Endothelial cell of umbilical vein (primary cell): Measurements from ENCODE around the gene LTBP1. TPM values are rescaled to one million over a fixed set of nuclear protein-coding genes. Genes with fewer than 3 reads are reported as not detected.

Experiments used
- BruUV-seq: library from RNA; stranded (reverse); fragments of 400-500 nt; replicated peaks from 2 replicates; lab custom pipeline; 2021; lab: Mats Ljungman, UMichigan
- CTCF ChIA-PET: fragments of 300-600, 350-600 bp; sonication (Branson Sonifier 250); formaldehyde crosslinking; loops from one replicate; lab custom pipeline; 2021; ENCODE audit warnings: antibody characterized with exemption, inconsistent platforms; lab: Charles Lee
- POLR2A ChIA-PET: fragments of 300-600, 350-600 bp; sonication (Branson Sonifier 250); formaldehyde crosslinking; loops from one replicate; lab custom pipeline; 2021; ENCODE audit warnings: antibody characterized with exemption, inconsistent platforms; lab: Charles Lee
- DNase-seq: peaks from one replicate; pipeline ENCODE4 v3.0.0-alpha.2; 2011; ENCODE audit warnings: low read depth, low spot score
- FAIRE-seq: peaks from 2 replicates; lab custom pipeline; 2011; peaks lifted over from hg19 to GRCh38; lab: Jason Lieb, UNC
- H2AFZ ChIP-seq: 2 replicates; pipeline ENCODE4 v1.6.0; 2012; ENCODE audit warnings: low read depth, low read length, control low read depth, inconsistent platforms
- H3K27ac ChIP-seq: 2 replicates; pipeline ENCODE4 v1.5.1; 2011; ENCODE audit warnings: low read depth, mild to moderate bottlenecking, control low read depth, low read length, moderate library complexity; ENCODE audit not compliant: insufficient read depth
- H3K27me3 ChIP-seq, 2 experiments: 2 replicates each; pipeline versions ENCODE4 v1.6.0 to v1.6.1; 2011; ENCODE audit warnings: low read length in 2 of 2, mixed read lengths in 1 of 2; ENCODE audit not compliant: control insufficient read depth in 2 of 2, insufficient read depth in 2 of 2
- H3K36me3 ChIP-seq, 2 experiments: 2 replicates in 1 of 2; 3 replicates in 1 of 2; pipeline ENCODE4 v1.5.1; 2011; ENCODE audit warnings: low read length in 2 of 2, mild to moderate bottlenecking in 1 of 2, moderate library complexity in 1 of 2; ENCODE audit not compliant: control insufficient read depth in 2 of 2, insufficient read depth in 2 of 2; ENCODE audit errors: extremely low read depth in 1 of 2
- H3K4me1 ChIP-seq: 3 replicates; pipeline ENCODE4 v1.5.1; 2011; ENCODE audit warnings: mild to moderate bottlenecking, low read length; ENCODE audit not compliant: control insufficient read depth, insufficient read depth; ENCODE audit errors: extremely low read depth
- H3K4me2 ChIP-seq: 2 replicates; pipeline ENCODE4 v1.6.1; 2011; ENCODE audit warnings: low read length, control low read depth, mixed read lengths; ENCODE audit not compliant: insufficient read depth
- H3K4me3 ChIP-seq, 3 experiments: fragments of 200-600 bp in 1 of 3; sonication (generic), shearing (Covaris generic) in 1 of 3; replicated peaks in 1 of 3; 2 replicates each; pipeline ENCODE4 v1.5.1; 2011 to 2016; ENCODE audit warnings: control low read depth in 3 of 3, low read length in 3 of 3, mild to moderate bottlenecking in 2 of 3, inconsistent platforms in 1 of 3, low read depth in 1 of 3, moderate library complexity in 1 of 3; ENCODE audit not compliant: insufficient read depth in 1 of 3
- H3K79me2 ChIP-seq: 2 replicates; pipeline ENCODE4 v1.6.0; 2012; ENCODE audit warnings: low read length, inconsistent platforms; ENCODE audit not compliant: control insufficient read depth, insufficient read depth
- H3K9ac ChIP-seq: replicated peaks from 2 replicates; pipeline ENCODE3; 2011; ENCODE audit warnings: low read length, control low read depth; ENCODE audit not compliant: insufficient read depth; ENCODE audit errors: extremely low read depth
- H3K9me1 ChIP-seq: replicated peaks from 3 replicates; pipeline ENCODE4 v1.6.0; 2011; ENCODE audit warnings: mild to moderate bottlenecking, low read length; ENCODE audit not compliant: control insufficient read depth, insufficient read depth; ENCODE audit errors: extremely low read depth
- H3K9me3 ChIP-seq: replicated peaks from 2 replicates; pipeline ENCODE4 v1.5.1; 2012; ENCODE audit warnings: low read length, inconsistent platforms; ENCODE audit not compliant: control insufficient read depth, insufficient read depth
- H4K20me1 ChIP-seq: replicated peaks from 2 replicates; pipeline ENCODE3; 2011; ENCODE audit warnings: mild to moderate bottlenecking, low read length; ENCODE audit not compliant: control insufficient read depth, insufficient read depth; ENCODE audit errors: extremely low read depth
- CTCF ChIP-seq, 2 donors: IDR thresholded peaks; 1 replicate in 1 of 2; 2 replicates in 1 of 2; pipeline ENCODE4 v1.5.1; 2011; ENCODE audit warnings: low read length in 2 of 2, mild to moderate bottlenecking in 2 of 2, moderate library complexity in 2 of 2, control low read depth in 1 of 2, inconsistent platforms in 1 of 2, low read depth in 1 of 2; ENCODE audit not compliant: insufficient read depth in 1 of 2; ENCODE audit errors: extremely low read depth in 1 of 2
- EZH2 ChIP-seq: IDR thresholded peaks from 2 replicates; pipeline ENCODE4 v1.6.1; 2012; ENCODE audit warnings: borderline replicate concordance, low read depth, mild to moderate bottlenecking, moderate library complexity, low read length, inconsistent platforms; ENCODE audit not compliant: severe bottlenecking
- FOS ChIP-seq: IDR thresholded peaks from 2 replicates; pipeline ENCODE4 v1.6.1; 2011; ENCODE audit warnings: mild to moderate bottlenecking, low read length, moderate library complexity, borderline replicate concordance; ENCODE audit not compliant: insufficient read depth
- GATA2 ChIP-seq: IDR thresholded peaks from 2 replicates; pipeline ENCODE4 v1.7.0; 2011; ENCODE audit warnings: low read depth, mild to moderate bottlenecking, moderate library complexity, mixed read lengths, low read length; ENCODE audit not compliant: insufficient read length, insufficient read depth
- JUN ChIP-seq: IDR thresholded peaks from 2 replicates; pipeline ENCODE4 v1.6.1; 2011; ENCODE audit warnings: borderline replicate concordance, low read depth; ENCODE audit not compliant: insufficient read length, insufficient read depth
- MAX ChIP-seq: IDR thresholded peaks from 2 replicates; pipeline ENCODE4 v1.6.1; 2011; ENCODE audit not compliant: insufficient read depth, insufficient read length
- MYC ChIP-seq: IDR thresholded peaks from one replicate; pipeline ENCODE4 v1.6.1; 2011; ENCODE audit warnings: mild to moderate bottlenecking, low read depth, low read length
- POLR2A ChIP-seq: IDR thresholded peaks from 2 replicates; pipeline ENCODE4 v1.6.1; 2012; ENCODE audit warnings: low read depth, mild to moderate bottlenecking, control low read depth, low read length
- POLR2AphosphoS5 ChIP-seq: IDR thresholded peaks from 2 replicates; pipeline ENCODE4 v1.6.1; 2012; ENCODE audit warnings: low read depth, mild to moderate bottlenecking, control low read depth, low read length, moderate library complexity; ENCODE audit not compliant: insufficient read depth
- dilution Hi-C: fragments of 300-500 bp; cut with MboI; formaldehyde crosslinking; loops from one replicate; pipeline ENCODE4 v1.15.0; 2019; ENCODE audit warnings: low sequenced_read_pairs; ENCODE audit not compliant: extremely low pct_ligation_motif_present
- intact Hi-C: fragments of 100-400 bp; cut with micrococcal nuclease; formaldehyde crosslinking; loops from one replicate; pipeline ENCODE4 v1.10.0; 2022
- polyA plus RNA-seq, 4 experiments: library from polyadenylated mRNA; depleted of rRNA in 3 of 4; stranded (reverse) in 3 of 4; unstranded in 1 of 4; fragments of >200 nt; gene quantifications; 2 replicates each; pipeline versions ENCODE4 v1.2.1 to v1.2.3, GENCODE V29; 2011 to 2012; ENCODE audit warnings: missing spikeins in 1 of 4
- total RNA-seq: library from RNA; stranded (reverse); gene quantifications from 2 replicates; pipeline ENCODE4 v1.2.3, GENCODE V29; 2021

LTBP1 gene
- total and polyA plus RNA-seq, 2 donors (not counting 3 experiments of a cell fraction or from before 2014, with no cell fraction given), result 57.4 to 68.2 TPM

- Histone ChIP-seq H4K20me1 (no peaks in the 10 kb centered on the region), H3K9me1 (no peaks in the 10 kb centered on the region), H3K36me3 (no peaks in the 10 kb centered on the region), H3K9ac (no peak overlapping the region), H3K9me3 (no peaks in the 10 kb centered on the region), H3K4me2 (no peak overlapping the region), H3K27ac (peak overlapping the region; percentile 97), H2AFZ (no peak overlapping the region), H3K4me3 (no peak overlapping the region), H3K27me3 (no peaks in the 10 kb centered on the region), H3K4me1 (peaks cover 64% of the 10 kb centered on the region), H3K79me2 (no peaks in the 10 kb centered on the region)
- intact Hi-C loops (loop anchor here (5.0 kb wide), 3 partner anchors 46 to 111 kb away; no protein-coding TSS in a partner anchor), dilution Hi-C loops (no loop called here)
- no peak for TF ChIP-seq EZH2
- TF ChIP-seq POLR2AphosphoS5, result no peak
- TF ChIP-seq GATA2, result no peak
- no peak for TF ChIP-seq MYC
- no peak for TF ChIP-seq JUN
- TF ChIP-seq MAX, result no peak
- no peak for TF ChIP-seq FOS
- TF ChIP-seq POLR2A, result no peak
- no peak for TF ChIP-seq CTCF (IDR thresholded peaks at IDR 0.05; ENCODE audit: extremely low read depth in 1 of 2, insufficient read depth in 1 of 2, low read depth in 1 of 2, low read length in 2 of 2)
- FAIRE-seq, result no peak
- ChIA-PET POLR2A (no interaction called here), CTCF (no interaction called here)
- peak; percentile 29 for DNase-seq
- no TSS peak for BruUV-seq
Measured at GRCh38 chr2:33213244-33213643, 266.5 kb downstream of the LTBP1 start.
